ENCODE measurements around the gene BANK1.

GRCh38 chr4:101972791-101973190, 182.3 kb downstream of the BANK1 start:
- TF ChIP-seq CTCF (IDR thresholded peaks at IDR 0.05; ENCODE audit: insufficient read depth, low read length) (no peak), SPI1 (IDR thresholded peaks at IDR 0.05; ENCODE audit: borderline replicate concordance, low read depth) (no peak), POLR2AphosphoS5 (IDR thresholded peaks at IDR 0.05; ENCODE audit: low read depth) (no peak)

All from HL-60 (cell line).